ENCODE results near the gene MRPL22.
A peak's percentile ranks its signal among the peaks of the same experiment; 100 is the strongest.
"Not testable (repeated sequence)": the region's sequence is repeated elsewhere in the genome, so short reads cannot be mapped to it uniquely, and the experiment has no call there.

MRPL22 gene

GRCh38 chr5:154999865-155000264, 59.0 kb downstream of the MRPL22 start:
- no peak for DNase-seq

GRCh38 chr5:155001523-155001922, 60.6 kb downstream of the MRPL22 start:
- no peak for DNase-seq

DNA sequence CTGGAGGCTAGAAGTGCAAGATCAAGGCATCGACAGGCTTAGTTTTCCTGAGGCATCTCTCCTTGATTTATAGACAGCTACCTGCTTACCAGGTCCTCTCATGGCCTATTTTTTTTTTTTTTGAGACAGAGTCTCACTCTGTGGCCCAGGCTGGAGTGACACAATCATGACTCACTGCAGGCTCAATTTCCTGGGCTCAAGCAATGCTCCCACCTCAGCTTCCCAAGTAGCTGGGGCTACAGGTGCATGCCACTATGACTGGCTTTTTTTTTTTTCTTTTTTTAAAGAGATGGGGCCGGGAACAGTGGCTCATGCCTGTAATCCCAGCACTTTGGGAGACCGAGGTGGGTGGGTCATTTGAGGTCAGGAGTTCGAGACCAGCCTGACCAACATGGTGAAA, 61.8 kb downstream of the MRPL22 start:
- peak in 1 of 3 donors; percentile 5 for DNase-seq

DNA sequence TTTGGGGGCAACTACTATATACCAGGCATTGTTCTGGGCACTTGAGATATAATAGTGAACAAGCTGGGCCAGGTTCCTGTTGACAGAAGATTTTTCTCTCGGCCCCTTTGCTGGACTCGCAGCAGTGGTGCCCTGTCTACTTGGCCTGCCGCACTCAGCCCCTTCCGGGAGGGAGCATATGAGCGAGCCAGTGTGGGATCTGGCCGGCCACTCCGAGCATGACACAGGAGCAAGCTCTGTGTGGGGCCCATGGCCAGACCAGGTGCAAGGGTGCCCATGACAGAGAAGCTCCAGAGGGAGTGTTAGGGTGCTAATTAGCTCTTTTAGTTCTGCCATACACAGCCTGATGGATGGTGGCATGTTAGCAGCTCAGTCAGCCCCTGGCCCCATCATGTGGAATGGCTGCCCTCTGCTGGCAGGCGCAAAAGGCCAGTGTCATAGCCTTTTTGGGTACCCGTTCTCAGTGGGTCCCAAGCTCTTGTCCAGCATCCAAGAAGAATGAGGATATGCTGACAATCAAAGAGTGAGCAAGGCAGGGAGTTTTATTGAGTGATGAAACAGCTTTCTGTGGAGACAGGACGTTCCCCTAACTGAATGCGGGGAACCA, 63.4 kb downstream of the MRPL22 start:
- peak; percentile 27 to 52 (median 32) for DNase-seq

- not testable (repeated sequence) for DNase-seq
Observed at GRCh38 chr5:155006265-155006664, 65.4 kb downstream of the MRPL22 start.

GRCh38 chr5:155008669-155009068, 67.8 kb downstream of the MRPL22 start:
- no peak for DNase-seq

GRCh38 chr5:155010881-155011280, 70.0 kb downstream of the MRPL22 start:
- no peak for DNase-seq

GRCh38 chr5:155013526-155013925, 72.7 kb downstream of the MRPL22 start, which contains the start of gene KIF4B:
Gene KIF4B (plus strand): TSS chr5:155013755. CDS start chr5:155013860, 105 bp downstream.
- no peak for DNase-seq

DNA sequence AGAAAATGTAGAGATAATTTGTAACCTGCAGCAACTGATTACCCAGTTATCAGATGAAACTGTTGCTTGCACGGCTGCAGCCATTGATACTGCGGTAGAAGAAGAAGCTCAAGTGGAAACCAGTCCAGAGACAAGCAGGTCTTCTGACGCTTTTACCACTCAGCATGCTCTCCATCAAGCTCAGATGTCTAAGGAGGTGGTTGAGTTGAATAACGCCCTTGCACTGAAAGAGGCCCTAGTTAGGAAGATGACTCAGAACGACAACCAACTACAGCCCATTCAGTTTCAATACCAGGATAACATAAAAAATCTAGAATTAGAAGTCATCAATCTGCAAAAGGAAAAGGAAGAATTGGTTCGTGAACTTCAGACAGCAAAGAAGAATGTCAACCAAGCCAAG, 74.4 kb downstream of the MRPL22 start:
- no peak for DNase-seq

- no peak for DNase-seq
Observed at GRCh38 chr5:155017610-155018009, 76.7 kb downstream of the MRPL22 start.

Measured in suppressor macrophage treated with lipopolysaccharide for 1 hour (primary cell).